Fibroblast of the conjunctiva (primary cell): ENCODE data around the gene URGCP.

Source experiments
- DNase-seq: peaks from one replicate; pipeline ENCODE4 v3.0.0-alpha.2; 2010; ENCODE audit warnings: low read depth

The URGCP gene

GRCh38 chr7:43876241-43876640, 30.2 kb downstream of the URGCP start:
- DNase-seq: no peak

- peak; percentile 62 for DNase-seq
Measured at GRCh38 chr7:43873300-43873699, 33.1 kb downstream of the URGCP start.

GRCh38 chr7:43872406-43873110, 33.8 kb downstream of the URGCP start:
- DNase-seq: peak; percentile 73

- no peak for DNase-seq
Measured at GRCh38 chr7:43871064-43871463, 35.3 kb downstream of the URGCP start.

GRCh38 chr7:43870316-43870715, 36.1 kb downstream of the URGCP start:
- no peak for DNase-seq

GRCh38 chr7:43869867-43870240, 36.5 kb downstream of the URGCP start:
- DNase-seq: peak; percentile 68

- peak; percentile 89 for DNase-seq
Measured at GRCh38 chr7:43869006-43869866, 37.2 kb downstream of the URGCP start, which contains the start of gene MRPS24. MRPS24 (minus strand) TSS chr7:43869517; CDS start chr7:43869495, 22 bp downstream.

- no peak for DNase-seq
Measured at GRCh38 chr7:43868681-43869005, 37.8 kb downstream of the URGCP start.

GRCh38 chr7:43868181-43868580, 38.2 kb downstream of the URGCP start:
- DNase-seq: no peak

- DNase-seq: no peak
Measured at GRCh38 chr7:43865277-43865676, 41.1 kb downstream of the URGCP start.

- no peak for DNase-seq
Measured at GRCh38 chr7:43864126-43864525, 42.3 kb downstream of the URGCP start.

GRCh38 chr7:43856996-43857395, 49.4 kb downstream of the URGCP start:
- DNase-seq: no peak

- DNase-seq: no peak
Measured at GRCh38 chr7:43856316-43856715, 50.1 kb downstream of the URGCP start.

- DNase-seq: no peak
Measured at GRCh38 chr7:43855176-43855575, 51.2 kb downstream of the URGCP start.

GRCh38 chr7:43851805-43852204, 54.6 kb downstream of the URGCP start:
- no peak for DNase-seq

GRCh38 chr7:43850348-43851116, 55.9 kb downstream of the URGCP start:
- DNase-seq: no peak

GRCh38 chr7:43849047-43849446, 57.3 kb downstream of the URGCP start:
- DNase-seq: no peak

- DNase-seq: no peak
Measured at GRCh38 chr7:43847496-43847895, 58.9 kb downstream of the URGCP start.

GRCh38 chr7:43844662-43845061, 61.7 kb downstream of the URGCP start:
- DNase-seq: no peak

GRCh38 chr7:43844257-43844656, 62.1 kb downstream of the URGCP start:
- no peak for DNase-seq

- DNase-seq: no peak
Measured at GRCh38 chr7:43843296-43843695, 63.1 kb downstream of the URGCP start.

GRCh38 chr7:43838201-43838658, 68.2 kb downstream of the URGCP start:
- DNase-seq: no peak
